ENCODE data around the gene PSMA1. TPM values are rescaled to one million over a fixed set of nuclear protein-coding genes. Genes with fewer than 3 reads are reported as not detected.

Gene PSMA1
- total and polyA plus RNA-seq, 2 of the 13 experiments (the other 11 are each of a cell fraction or from before 2014, with no cell fraction given), result 188 to 229 TPM

GRCh38 chr11:14519917-14520746 is at the start of gene PSMA1 (continued):
- no peak for TF ChIP-seq AFF4 (CRISPR knock-in tag; IDR thresholded peaks at IDR 0.05)
- peak; percentile 56; the same call in 1 of the 2 replicates for TF ChIP-seq TGIF2 (CRISPR knock-in tag; IDR thresholded peaks at IDR 0.05)
- TF ChIP-seq MZF1 (CRISPR knock-in tag; IDR thresholded peaks at IDR 0.05; ENCODE audit: borderline replicate concordance), result no peak
- TF ChIP-seq TFDP1 (CRISPR knock-in tag; IDR thresholded peaks at IDR 0.05; ENCODE audit: borderline replicate concordance), result peak; percentile 95
- no peak for TF ChIP-seq TAF15 (IDR thresholded peaks at IDR 0.05; ENCODE audit: low read depth, low read length, poor library complexity, severe bottlenecking)
- TF ChIP-seq ZNF264 (CRISPR knock-in tag; IDR thresholded peaks at IDR 0.05), result peak; percentile 43; the same call in 1 of the 2 replicates
- peak; percentile 65 for TF ChIP-seq BRD4 (CRISPR knock-in tag; IDR thresholded peaks at IDR 0.05)
- no peak for TF ChIP-seq NR1H2 (CRISPR knock-in tag; IDR thresholded peaks at IDR 0.05; ENCODE audit: borderline replicate concordance, low read depth)
- TF ChIP-seq NKX3-1 (CRISPR knock-in tag; IDR thresholded peaks at IDR 0.05), result peak; percentile 43
- no peak for TF ChIP-seq NR2F6 (IDR thresholded peaks at IDR 0.05)
- TF ChIP-seq NR2F6 (CRISPR knock-in tag; IDR thresholded peaks at IDR 0.05), result no peak
- TF ChIP-seq ZBTB38 (CRISPR knock-in tag; IDR thresholded peaks at IDR 0.05), result peak; percentile 27; the same call in 1 of the 2 replicates
- TF ChIP-seq ZNF562 (CRISPR knock-in tag; IDR thresholded peaks at IDR 0.05; ENCODE audit: borderline replicate concordance), result no peak
- no peak for TF ChIP-seq ZNF280D (CRISPR knock-in tag; IDR thresholded peaks at IDR 0.05)
- no peak for TF ChIP-seq GRHL1 (CRISPR knock-in tag; conservative IDR thresholded peaks at IDR 0.05)
- TF ChIP-seq RELA (CRISPR knock-in tag; IDR thresholded peaks at IDR 0.05), result no peak
- TF ChIP-seq ZNF776 (CRISPR knock-in tag; IDR thresholded peaks at IDR 0.05), result peak; percentile 89; the same call in 1 of the 2 replicates
- TF ChIP-seq MNT (IDR thresholded peaks at IDR 0.05), result no peak
